IPS-NIHi11 (cell line): ENCODE data around the gene EIF4H.
"Not testable (repeated sequence)": the region's sequence is repeated elsewhere in the genome, so short reads cannot be mapped to it uniquely, and the experiment has no call there.

ENCODE experiments used
- DNase-seq: peaks from one replicate; pipeline ENCODE4 v3.0.0; 2012; ENCODE audit warnings: mixed read lengths, low spot score

The EIF4H gene

GRCh38 chr7:74199551-74200355 is 25.6 kb downstream of the EIF4H start:
- DNase-seq = no peak

GRCh38 chr7:74202841-74203556 is 28.8 kb downstream of the EIF4H start:
- DNase-seq = no peak

GRCh38 chr7:74203956-74204618 is 29.9 kb downstream of the EIF4H start:
- no peak for DNase-seq

- DNase-seq = not testable (repeated sequence)
Measured at GRCh38 chr7:74206052-74206451, 31.9 kb downstream of the EIF4H start.

GRCh38 chr7:74206589-74207120 is 32.5 kb downstream of the EIF4H start:
- DNase-seq = peak; percentile 89

- no peak for DNase-seq
Measured at GRCh38 chr7:74207586-74207985, 33.4 kb downstream of the EIF4H start.

GRCh38 chr7:74208241-74208640 is 34.1 kb downstream of the EIF4H start:
- not testable (repeated sequence) for DNase-seq

GRCh38 chr7:74212661-74213060 is 38.5 kb downstream of the EIF4H start:
- no peak for DNase-seq

GRCh38 chr7:74214816-74215630 is 40.9 kb downstream of the EIF4H start:
- DNase-seq = no peak

GRCh38 chr7:74215921-74216320 is 41.8 kb downstream of the EIF4H start:
- no peak for DNase-seq

- no peak for DNase-seq
Measured at GRCh38 chr7:74216361-74216761, 42.2 kb downstream of the EIF4H start.

- DNase-seq = no peak
Measured at GRCh38 chr7:74217455-74218342, 43.5 kb downstream of the EIF4H start.

- no peak for DNase-seq
Measured at GRCh38 chr7:74218343-74218698, 44.2 kb downstream of the EIF4H start.

- DNase-seq = no peak
Measured at GRCh38 chr7:74219416-74219815, 45.3 kb downstream of the EIF4H start.

- no peak for DNase-seq
Measured at GRCh38 chr7:74220229-74220628, 46.1 kb downstream of the EIF4H start.

- DNase-seq = no peak
Measured at GRCh38 chr7:74221713-74222112, 47.6 kb downstream of the EIF4H start.

- no peak for DNase-seq
Measured at GRCh38 chr7:74222851-74223710, 48.9 kb downstream of the EIF4H start.

- no peak for DNase-seq
Measured at GRCh38 chr7:74223711-74224510, 49.8 kb downstream of the EIF4H start.

- no peak for DNase-seq
Measured at GRCh38 chr7:74224511-74224832, 50.3 kb downstream of the EIF4H start.
